Dedifferentiated amniotic fluid mesenchymal stem cell (primary cell): Measurements from ENCODE around the gene TNFRSF14.

Experiments used
- DNase-seq: peaks from one replicate; pipeline ENCODE4 v3.0.0-alpha.2; 2016; ENCODE audit errors: extremely low spot score

The TNFRSF14 gene

GRCh38 chr1:2523191-2523890, 32.8 kb upstream of the TNFRSF14 start:
- no peak for DNase-seq

GRCh38 chr1:2523891-2524609, 32.1 kb upstream of the TNFRSF14 start:
- DNase-seq, result no peak

DNA sequence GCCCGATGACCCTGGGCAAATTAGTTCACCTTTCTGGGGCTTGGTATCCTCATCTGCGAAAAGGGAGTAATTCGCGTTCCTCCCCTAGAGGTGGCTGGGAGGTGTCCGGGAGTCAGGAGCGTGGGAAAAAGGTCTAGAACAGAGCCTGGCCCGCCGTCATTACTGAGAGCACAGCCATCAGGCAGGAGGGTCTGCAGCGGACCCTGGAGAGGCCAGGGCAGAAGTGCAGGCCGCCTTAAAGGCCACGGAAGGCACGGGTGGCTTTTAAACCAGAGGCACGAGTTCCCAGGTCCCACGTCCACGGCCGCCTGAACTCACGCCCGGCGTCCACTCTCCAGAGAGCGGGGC, 30.6 kb upstream of the TNFRSF14 start:
- no peak for DNase-seq

- DNase-seq, result peak; percentile 90
Measured at GRCh38 chr1:2525920-2526823, 30.0 kb upstream of the TNFRSF14 start, which contains the start of gene PANK4. TSS of gene PANK4 (minus strand) at chr1:2526596. CDS start at chr1:2526587, 9 bp downstream.

DNA sequence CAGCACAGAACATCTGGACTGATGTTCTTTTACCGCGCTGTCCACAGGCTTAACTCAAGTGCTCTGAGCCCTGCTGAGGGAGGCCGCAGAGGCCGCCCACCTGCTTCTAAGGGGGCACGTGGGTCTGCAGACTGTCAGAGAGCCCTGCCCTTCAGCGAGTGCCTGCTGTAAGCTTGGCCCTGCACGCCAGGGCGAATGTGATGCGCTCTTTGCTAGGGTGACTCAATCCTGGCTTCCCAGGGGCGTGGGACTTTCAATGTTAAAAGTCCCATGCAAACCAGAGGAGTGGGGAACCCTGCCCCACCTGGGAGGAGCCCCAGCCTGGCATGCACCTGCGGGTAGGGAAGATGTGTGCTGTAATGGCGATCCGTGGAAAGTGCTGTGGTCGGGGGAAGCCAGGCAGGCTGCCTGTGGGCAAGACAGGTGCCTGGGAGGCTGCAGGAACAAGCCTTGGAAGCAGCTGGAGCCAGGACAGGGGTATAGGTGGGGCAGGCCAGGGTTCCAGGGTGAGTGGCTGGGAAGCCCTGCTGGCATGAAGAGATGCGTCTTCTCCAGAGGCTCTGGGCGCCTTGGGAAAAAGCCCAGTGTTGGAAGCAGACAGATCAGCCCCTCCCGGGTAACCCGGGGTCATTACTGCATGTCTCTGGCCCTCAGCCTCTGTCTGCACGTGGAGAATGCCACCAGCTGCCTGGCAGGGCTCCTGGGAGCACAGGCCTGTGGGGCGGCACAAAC, 29.2 kb upstream of the TNFRSF14 start:
- DNase-seq, result peak; percentile 21

- no peak for DNase-seq
Measured at GRCh38 chr1:2527556-2527860, 28.7 kb upstream of the TNFRSF14 start.

GRCh38 chr1:2528016-2528415, 28.2 kb upstream of the TNFRSF14 start:
- DNase-seq, result no peak

GRCh38 chr1:2528611-2528965, 27.6 kb upstream of the TNFRSF14 start:
- DNase-seq, result no peak

DNA sequence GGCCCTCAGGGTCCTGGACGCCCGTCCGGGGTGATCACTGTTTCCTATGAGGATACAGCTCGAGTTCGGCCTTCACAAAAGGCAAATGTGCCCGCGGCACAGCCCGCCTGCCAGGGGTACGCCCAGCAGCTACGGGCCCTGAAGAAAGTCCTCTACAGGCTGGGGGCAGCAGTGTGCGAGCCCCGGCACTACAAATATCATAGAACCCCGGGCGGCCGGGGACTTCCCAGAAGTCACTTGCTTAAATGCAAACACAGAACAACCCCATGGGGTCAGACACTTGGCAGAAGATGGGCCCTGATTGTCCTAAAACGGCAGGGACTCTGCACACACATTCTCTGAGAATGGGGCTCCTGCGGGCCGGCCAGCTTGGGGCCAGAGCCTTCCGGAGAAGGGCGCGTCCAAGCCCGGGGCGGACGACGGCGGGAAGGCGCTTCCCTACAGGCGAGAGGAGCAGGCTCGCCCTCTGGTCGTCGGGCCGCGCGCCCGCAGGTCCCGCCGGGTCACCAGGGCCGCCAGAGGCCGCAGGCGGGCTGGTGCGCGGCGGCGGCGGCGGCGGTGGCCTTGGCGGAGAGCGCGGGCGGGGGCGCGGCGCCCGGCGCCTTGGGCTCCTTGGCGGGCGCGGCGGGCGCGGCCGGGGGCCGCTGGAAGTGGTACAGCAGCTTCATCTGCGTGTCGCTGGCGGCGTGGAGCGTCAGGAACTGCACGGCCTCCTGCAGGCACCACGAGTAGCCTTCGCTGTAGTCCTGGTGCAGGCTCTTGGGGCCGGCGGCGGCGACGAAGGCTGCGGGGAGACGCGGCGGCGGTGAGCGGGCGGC, 27.0 kb upstream of the TNFRSF14 start:
- DNase-seq, result no peak

- no peak for DNase-seq
Measured at GRCh38 chr1:2529784-2530512, 26.2 kb upstream of the TNFRSF14 start, which contains the start of gene HES5. TSS of gene HES5 (minus strand) at chr1:2530263. CDS start at chr1:2530164, 99 bp downstream.

DNA sequence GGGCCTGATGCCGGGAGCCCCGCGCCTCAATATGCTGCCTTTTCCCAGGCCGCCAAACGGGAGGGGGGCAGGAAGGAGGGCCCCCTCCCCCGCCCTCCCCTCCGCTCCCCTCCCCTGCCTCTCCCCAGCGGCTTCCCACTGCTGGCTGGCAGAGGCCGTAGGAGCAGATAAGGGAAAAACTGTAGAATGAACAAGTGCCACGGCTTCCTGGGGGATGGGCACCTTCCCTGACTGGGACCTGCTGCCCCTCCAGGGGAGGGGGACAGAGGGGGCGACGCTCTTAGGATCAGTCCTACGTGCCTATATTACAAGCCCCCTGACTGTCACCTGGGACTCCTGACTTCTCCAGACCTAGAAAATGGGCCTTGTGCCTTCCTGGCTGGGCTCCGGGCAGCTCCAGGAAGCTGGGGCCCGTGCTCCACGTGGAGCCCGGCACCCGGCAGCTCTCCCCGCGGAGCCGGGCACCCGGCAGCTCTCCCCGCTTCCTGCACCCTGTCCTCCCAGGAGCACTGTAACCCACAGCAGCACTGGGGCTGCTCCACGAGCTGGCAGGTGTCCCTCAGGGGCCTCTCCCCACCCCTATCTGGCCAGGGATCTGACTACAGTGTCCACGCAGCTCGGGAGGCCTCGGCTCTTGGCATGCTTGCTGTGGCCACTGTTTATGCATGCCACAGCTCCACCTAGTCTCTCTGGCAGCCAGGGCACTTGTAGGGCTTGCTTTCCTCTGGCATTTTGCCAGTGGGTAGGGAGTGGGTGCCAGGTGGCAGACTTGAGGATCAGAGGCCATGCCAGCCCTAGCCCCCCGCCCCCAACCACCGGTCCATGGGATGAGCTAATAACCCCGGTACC, 25.4 kb upstream of the TNFRSF14 start:
- no peak for DNase-seq

GRCh38 chr1:2532485-2533160, 23.5 kb upstream of the TNFRSF14 start:
- DNase-seq, result no peak

DNA sequence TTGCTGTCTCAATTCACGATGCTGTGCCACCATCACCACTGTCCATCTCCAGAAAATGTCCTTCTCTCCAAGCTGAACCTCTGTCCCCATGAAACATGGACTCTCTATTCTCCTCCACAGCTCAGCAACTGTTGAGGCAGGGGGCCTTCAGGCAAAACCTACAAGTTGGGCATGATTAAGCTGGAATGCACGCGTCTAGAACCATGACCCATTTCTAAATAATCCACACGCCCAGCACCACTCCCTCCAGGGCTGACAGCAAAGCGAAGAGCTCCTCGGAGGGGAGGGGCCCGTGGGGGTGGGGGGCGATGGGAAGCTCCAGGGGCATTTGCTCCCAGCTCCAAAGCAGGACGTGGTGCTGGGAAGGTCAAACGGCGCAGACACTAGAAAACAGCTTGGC, 22.8 kb upstream of the TNFRSF14 start:
- DNase-seq, result peak; percentile 16

DNA sequence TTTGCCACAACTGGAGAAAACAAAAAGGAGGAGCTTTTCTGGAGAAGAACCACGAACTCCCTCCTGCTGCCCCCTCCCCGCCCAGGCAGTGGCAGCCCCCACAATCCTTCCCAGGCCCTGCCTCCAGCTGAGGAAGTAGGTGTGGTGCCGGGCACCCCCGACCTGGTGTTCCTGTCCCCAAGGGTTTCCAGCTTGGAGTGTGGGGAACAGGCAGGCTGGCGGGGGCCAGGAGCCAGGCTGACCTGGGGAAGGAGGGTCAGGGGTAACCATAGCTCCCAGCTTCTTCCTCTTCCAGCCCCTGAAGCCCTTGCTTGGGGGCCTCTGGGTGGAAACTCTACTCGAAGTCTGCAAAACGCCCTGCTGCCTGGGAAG, 21.9 kb upstream of the TNFRSF14 start:
- no peak for DNase-seq

DNA sequence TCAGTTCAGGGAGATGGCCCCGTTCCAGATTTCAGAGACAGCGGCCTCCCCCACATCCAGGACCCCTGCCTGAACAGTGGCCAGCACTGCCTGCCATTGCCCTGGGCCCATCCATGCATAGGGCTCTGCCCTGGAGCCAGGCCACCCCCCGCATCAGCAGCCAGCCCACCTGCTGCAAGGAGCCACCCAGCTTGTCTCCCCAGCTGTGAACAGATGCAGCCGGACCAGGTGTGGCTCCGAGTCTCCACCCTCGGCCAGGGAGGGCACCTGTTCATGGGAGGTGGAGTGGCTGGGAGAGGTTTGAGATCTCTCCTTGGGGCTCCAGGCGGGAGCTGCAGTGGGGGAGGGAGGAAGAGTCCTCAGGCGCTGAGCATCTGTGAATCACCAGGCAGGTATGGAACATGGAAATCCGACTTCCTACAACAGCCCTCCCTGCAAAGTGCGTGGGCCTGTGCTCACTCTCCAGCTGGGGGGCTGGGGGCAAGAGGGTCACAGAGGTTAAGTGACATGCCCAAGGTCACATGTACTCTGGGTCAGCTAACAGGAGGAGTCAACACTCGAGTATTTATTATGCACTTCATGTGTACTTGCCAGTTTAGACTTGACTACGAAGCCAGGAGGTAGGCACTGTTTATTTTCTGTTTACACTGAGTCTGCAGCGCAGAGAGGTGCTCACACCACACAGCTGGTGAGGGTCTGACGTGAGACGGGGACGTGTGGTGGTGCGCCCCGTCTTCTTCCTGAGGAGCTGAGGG, 21.3 kb upstream of the TNFRSF14 start:
- DNase-seq, result no peak

GRCh38 chr1:2535455-2535854, 20.7 kb upstream of the TNFRSF14 start:
- DNase-seq, result no peak

DNA sequence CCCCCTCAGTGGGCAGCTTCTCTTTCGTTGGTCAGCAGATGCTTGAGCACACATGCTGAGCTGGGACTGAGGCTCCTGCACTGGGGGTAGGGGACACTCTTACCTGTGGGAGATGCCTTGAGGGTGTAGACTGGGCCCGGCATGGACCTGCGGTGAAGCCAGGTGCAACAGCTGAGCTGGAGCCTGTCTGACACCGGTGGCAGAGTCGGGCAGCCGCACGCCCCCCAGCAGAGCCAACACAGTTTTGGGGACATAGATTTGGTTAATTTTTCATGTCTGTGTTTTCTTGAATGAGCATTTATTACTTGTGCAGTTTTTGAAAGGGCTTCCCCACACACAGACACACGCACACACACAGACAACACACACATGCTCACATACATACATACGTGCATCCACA, 20.2 kb upstream of the TNFRSF14 start:
- no peak for DNase-seq

- DNase-seq, result no peak
Measured at GRCh38 chr1:2537784-2538115, 18.4 kb upstream of the TNFRSF14 start.
